NCI-H226 (cell line): Measurements from ENCODE around the gene ERRFI1.

ENCODE experiments used
- DNase-seq: peaks from one replicate; pipeline ENCODE4 v3.0.0-alpha.2; 2015

The ERRFI1 gene

GRCh38 chr1:8002329-8002910, 23.7 kb downstream of the ERRFI1 start:
- no peak for DNase-seq

DNA sequence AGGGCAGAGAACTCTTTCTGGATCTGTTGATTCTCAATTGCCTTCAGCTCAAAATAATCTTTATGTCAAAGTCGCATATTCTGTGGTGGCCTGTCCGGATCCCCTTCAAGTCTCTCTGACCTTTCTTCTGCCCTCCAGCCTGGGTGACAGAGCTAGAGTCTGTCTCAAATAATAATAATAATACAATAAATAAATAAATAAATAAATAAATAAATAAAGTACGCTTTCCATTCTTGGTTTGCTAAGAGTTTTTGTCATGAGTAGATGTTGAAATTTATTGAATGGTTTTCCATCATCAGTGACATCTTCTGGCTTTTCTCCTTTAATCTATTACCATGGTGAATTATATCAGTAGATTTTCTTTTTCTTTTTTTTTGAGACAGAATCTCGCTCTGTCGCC, 30.7 kb downstream of the ERRFI1 start:
- DNase-seq = no peak

DNA sequence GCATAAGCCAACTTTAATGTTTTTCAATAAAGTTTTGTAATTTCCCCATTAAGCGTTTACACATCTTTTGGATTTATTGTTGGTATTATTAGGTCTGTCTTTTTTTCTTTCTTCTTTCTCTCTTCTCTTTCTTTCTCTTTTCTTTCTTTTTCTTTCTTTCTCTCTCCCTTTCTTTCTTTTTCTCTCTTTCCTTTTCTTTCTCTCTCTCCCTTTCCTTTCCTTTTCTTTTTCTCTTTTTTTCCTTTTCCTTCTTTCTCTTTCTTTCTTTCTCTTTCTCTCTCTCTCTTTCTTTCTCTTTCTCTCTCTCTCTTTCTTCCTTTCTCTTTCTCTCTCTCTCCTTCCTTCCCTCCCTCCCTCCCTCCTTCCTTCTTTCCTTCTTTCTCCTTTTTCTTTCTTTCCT, 31.3 kb downstream of the ERRFI1 start:
- no peak for DNase-seq

- no peak for DNase-seq
Measured at GRCh38 chr1:7993593-7994479, 32.3 kb downstream of the ERRFI1 start.

DNA sequence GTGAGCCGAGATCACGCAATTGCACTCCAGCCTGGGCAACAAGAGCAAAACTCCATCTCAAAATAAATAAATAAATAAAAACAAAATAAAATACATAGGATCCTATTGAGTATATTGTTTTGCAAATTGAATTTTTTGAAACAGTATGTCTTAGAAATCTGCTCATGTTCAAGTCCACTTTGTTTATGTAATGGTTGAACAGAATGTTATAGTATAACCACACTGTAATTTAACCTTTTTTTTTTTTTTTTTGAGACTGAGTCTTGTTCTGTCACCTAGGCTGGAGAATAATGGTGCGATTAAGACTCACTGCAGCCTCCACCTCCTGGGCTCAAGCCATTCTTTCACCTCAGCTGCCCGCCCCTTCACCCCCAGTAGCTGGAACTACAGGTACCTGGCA, 33.2 kb downstream of the ERRFI1 start:
- no peak for DNase-seq

- DNase-seq = no peak
Measured at GRCh38 chr1:7991504-7992440, 34.3 kb downstream of the ERRFI1 start.

GRCh38 chr1:7989762-7990428, 36.2 kb downstream of the ERRFI1 start:
- no peak for DNase-seq

- DNase-seq = peak; percentile 91
Measured at GRCh38 chr1:7988576-7988975, 37.5 kb downstream of the ERRFI1 start.

GRCh38 chr1:7987528-7987927, 38.6 kb downstream of the ERRFI1 start:
- no peak for DNase-seq

DNA sequence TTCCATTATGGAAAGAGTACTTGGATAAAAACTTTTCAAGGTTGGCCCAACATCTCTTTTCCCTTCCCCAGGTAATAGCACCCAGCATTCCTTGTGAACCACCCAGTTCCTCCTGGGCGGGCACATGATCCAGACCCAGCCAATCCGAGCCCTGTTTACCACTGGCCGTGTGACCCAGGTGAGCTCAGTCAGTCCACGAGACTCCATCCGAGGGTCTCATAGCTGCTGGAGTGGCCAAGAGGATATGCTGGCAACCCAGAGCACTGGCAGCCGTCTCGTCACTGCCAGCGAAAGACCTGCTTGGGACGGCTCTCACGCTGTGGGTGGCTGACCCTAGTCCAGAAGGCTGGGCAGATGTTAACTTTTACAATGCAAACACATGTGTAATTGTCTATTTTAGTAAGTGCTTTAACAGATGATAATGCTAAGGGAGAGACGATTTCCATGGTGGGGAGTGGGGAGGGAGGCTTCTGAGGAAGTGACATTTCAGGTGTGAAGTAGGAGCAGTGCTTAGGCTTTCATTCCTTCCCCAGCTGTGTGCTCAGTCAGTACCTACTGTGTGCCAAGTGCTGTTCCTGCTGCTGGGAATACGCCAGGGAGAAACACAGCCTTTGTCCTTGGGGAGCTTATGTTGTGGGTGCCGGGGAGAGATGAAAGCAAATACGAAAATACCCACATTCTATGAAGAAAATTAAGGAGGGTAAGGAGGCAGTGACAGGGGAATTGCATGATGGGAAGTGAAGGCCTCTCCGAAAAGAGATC, 40.1 kb downstream of the ERRFI1 start:
- DNase-seq = no peak

DNA sequence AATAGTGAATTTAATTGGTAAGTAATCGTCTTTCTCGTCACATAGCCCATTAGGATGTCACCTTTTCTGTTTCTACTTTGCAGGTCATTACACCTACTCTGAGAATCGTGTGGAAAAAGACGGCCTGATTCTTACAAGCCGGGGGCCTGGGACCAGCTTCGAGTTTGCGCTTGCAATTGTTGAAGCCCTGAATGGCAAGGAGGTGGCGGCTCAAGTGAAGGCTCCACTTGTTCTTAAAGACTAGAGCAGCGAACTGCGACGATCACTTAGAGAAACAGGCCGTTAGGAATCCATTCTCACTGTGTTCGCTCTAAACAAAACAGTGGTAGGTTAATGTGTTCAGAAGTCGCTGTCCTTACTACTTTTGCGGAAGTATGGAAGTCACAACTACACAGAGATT, 41.3 kb downstream of the ERRFI1 start:
- DNase-seq = no peak

GRCh38 chr1:7983086-7983778, 42.9 kb downstream of the ERRFI1 start:
- no peak for DNase-seq

DNA sequence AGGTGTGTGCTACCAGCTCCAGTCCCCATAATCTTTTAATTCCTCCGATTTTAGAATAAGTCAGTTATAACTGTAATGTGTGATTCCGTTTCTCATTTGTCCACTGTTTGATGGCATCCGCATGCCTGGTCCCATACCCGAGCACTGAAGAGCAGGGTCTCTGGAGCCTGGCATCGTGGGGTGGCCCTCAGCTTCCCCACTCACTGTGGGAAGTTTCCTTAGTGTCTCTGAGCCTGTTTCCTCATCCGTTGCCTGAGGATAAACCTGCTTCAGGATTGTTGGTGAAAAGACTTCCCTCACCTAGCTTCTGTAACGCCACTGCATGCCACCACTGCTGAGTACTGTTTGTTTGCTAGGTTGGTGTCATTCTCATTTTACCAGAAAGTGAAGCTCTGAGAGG, 45.1 kb downstream of the ERRFI1 start:
- no peak for DNase-seq

DNA sequence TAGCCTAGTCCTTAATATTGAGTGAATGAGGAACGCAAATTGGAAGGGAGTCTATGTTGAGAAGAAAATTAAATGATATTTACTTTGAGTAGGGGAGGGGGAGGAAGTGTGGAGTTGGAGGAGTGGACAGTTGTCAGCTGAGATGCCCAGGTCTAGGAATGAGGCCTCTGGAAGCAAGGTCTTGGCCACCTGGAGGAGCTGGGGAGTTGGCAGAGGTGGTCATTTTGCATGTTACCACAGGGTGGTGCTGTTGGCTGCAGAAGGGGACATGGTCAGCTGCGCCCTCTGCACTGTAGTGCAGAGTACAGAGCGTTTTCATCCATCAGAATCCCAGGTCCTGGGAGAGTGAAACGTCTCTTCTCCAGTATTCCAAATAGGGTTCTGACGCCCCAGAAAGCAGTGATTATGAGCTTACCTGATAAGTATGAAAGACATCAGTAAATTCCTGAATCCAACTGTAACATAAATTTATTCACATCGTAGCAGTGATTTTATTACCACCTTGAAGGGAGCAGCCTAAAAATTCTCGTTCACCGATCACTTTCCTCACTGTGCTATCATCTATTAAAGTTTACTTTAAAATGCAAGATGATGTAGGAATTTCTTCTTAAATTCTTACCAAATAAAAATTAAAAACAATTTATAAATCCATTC, 50.8 kb downstream of the ERRFI1 start:
- DNase-seq = peak; percentile 70

DNA sequence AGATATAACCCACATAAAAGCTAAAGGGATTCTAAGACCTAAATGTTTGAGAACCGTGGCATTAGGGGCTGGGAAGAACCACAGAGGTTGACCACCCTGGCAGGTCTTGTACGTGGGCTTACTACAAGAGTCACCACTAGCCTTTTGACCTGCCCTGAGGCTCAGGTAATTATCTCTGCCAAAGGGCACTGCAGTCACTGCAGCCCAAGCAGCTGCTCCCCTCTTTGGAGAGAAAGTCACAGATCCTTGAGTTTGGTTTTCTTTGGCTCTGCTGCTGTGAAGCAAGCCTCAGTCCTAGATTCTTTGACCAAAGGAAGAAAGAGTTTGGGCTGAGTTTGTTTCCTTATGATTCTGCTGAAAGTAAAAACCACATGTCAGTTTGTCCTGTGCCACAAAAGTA, 53.0 kb downstream of the ERRFI1 start:
- no peak for DNase-seq

DNA sequence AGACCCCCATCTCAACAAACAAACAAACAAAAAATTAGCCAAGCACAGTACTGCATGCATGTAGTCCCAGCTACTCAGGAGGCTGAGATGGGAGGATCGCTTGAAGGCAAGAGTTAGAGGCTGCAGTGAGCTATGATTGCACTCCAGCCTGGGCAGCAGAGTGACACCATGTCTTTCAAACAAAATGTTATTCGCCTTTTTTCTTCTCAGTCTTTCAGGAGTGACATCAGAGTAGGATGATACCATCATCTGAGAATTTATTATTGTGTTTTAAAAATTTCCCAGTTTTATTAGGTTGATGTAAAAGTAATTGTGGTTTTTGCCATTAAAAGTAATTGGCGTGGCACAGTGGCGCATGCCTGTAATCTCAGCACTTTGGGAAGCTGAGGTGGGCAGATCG, 53.8 kb downstream of the ERRFI1 start:
- DNase-seq = no peak

DNA sequence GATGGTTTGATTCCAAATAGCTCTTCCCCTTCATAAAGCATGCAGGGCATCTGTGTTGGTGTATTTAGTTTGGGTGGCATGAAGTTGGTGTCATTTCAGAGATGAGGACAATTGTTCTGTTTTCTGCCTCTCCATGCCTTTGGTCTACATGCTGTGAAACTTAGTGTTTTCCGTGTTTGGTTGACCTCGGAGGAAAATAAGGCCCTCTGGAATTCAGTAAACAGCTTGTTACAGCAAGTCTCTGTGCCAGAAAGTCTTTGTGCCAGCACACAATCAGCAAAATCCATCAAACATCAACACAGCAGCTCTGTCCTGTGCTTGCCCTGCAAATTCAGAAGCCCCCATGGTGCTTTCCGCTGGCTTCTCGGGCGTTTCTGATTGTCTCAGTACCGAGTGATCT, 55.1 kb downstream of the ERRFI1 start:
- DNase-seq = no peak

- DNase-seq = no peak
Measured at GRCh38 chr1:7970246-7970645, 55.9 kb downstream of the ERRFI1 start.

DNA sequence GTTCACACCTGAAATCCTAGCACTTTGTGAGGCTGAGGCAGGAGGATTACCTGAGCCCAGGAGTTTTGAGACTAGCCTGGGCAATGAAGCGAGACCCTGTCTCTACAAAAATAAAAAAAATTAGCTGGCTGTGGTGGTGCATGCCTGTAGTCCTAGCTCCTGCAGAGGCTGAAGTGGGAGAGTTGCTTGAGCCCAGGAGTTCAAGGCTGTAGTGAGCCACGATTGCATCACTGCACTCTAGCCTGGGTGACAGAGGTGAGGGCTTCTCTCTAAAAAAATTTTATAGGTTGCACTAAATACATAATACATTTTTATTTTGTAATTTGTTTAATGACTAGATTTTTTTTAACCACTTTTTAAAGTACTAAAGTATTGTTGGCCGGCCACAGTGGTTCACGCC, 58.5 kb downstream of the ERRFI1 start:
- DNase-seq = no peak

DNA sequence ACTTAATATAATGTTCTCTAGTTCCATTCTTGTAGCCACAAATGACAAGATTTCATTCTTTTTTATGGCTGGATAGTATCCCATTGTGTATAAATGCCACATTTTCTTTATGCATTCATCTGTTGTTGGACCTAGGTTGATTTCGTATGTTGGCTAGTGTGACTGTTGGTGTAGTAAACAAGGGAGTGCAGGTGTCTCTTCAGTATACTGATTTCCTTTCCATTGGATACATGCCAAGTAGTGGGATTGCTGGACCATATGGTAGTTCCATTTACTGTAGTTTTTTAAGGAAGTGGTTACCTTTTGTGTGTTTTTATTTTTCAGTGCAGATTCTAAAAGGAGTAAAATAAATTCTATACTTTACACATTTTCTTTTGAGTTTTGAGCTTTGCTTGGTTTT, 58.9 kb downstream of the ERRFI1 start:
- no peak for DNase-seq

DNA sequence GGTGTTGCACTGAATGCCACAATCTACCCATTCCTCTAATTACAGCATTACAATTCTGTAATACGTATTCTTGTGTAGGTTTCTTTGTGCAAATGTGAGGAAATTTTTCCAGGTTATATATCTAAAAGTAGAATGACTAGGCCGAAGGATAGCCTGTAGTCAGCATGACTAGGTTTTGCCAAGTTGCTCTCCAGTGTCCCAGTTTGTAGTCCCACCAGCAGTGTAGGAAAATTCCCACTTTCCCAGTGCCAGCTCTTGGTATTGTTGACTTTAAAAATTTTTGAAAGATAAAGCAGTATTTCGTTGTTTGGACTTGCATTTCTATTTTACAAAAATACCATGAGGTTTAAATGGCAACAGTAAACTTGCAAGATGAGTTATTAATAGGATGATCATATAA, 61.6 kb downstream of the ERRFI1 start:
- DNase-seq = no peak
